Measurements from ENCODE around the gene IP6K3.

The IP6K3 gene

DNA sequence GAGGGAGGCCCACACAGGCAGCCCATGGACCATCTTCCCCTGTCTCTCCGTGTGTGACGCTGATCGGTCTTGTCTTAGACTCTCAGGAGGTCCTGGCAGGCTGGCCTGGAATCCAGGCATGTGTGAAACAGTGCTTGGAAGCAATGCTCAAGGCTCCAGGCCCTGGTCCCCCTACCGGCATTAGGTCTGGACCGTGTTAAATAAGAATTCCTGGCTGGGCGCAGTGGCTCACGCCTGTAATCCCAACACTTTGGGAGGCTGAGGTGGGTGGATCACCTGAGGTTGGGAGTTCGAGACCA, 13.0 kb downstream of the IP6K3 start:
- Histone ChIP-seq H3K36me3 (ENCODE audit: control insufficient read depth in 5 of 5, insufficient read depth in 5 of 5, low read length in 5 of 5) (no peaks in the 10 kb centered on the region), H3K4me1 (ENCODE audit: control insufficient read depth in 5 of 5, insufficient read depth in 5 of 5, low read length in 5 of 5) (peaks cover 0 to 2% (median 0%) of the 10 kb centered on the region in 5 donors), H3K9me3 (ENCODE audit: control insufficient read depth in 5 of 5, low read length in 5 of 5) (no peaks in the 10 kb centered on the region), H3K9ac (ENCODE audit: low read length in 5 of 5) (no peak overlapping the region), H3K27ac (ENCODE audit: low read depth, low read length) (no peak overlapping the region), H3K4me3 (ENCODE audit: low read depth in 1 of 5, low read length in 5 of 5) (no peak overlapping the region), H3K27me3 (ENCODE audit: control insufficient read depth in 5 of 5, insufficient read depth in 4 of 5, low read length in 5 of 5) (peaks cover 0 to 9% (median 3%) of the 10 kb centered on the region in 5 donors)

- Histone ChIP-seq H3K4me3 (ENCODE audit: low read depth in 1 of 5, low read length in 5 of 5) (no peak overlapping the region), H3K27ac (ENCODE audit: low read depth, low read length) (no peak overlapping the region), H3K9ac (ENCODE audit: low read length in 5 of 5) (no peak overlapping the region), H3K36me3 (ENCODE audit: control insufficient read depth in 5 of 5, insufficient read depth in 5 of 5, low read length in 5 of 5) (no peaks in the 10 kb centered on the region), H3K9me3 (ENCODE audit: control insufficient read depth in 5 of 5, low read length in 5 of 5) (no peaks in the 10 kb centered on the region), H3K27me3 (ENCODE audit: control insufficient read depth in 5 of 5, insufficient read depth in 4 of 5, low read length in 5 of 5) (peaks cover 0 to 9% (median 3%) of the 10 kb centered on the region in 5 donors), H3K4me1 (ENCODE audit: control insufficient read depth in 5 of 5, insufficient read depth in 5 of 5, low read length in 5 of 5) (peaks cover 0 to 6% (median 2%) of the 10 kb centered on the region in 5 donors)
Measured at GRCh38 chr6:33732817-33733708, 13.6 kb downstream of the IP6K3 start.

DNA sequence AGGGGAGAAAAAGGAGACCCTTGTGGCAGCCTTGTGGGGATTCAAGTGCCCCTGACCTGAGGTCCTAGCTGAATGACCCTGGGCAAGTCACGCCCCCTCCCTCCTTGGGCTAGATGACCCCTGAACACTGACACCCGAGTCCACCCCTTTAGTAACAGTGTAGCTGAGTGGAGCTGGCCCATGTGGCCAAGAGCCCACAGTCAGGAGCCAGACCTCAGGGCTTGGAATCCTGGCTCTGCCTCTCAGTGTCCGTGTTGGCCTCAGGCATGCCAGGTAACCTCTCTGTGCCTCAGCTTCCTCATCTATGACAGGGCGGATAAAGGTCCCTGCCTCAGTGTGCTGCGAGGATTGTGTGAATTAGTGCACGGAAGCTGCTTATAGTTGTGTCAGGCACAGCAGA, 14.3 kb downstream of the IP6K3 start:
- peaks cover 0 to 9% (median 3%) of the 10 kb centered on the region in 5 donors for H3K27me3 ChIP-seq (ENCODE audit: control insufficient read depth in 5 of 5, insufficient read depth in 4 of 5, low read length in 5 of 5)
- H3K36me3 ChIP-seq (ENCODE audit: control insufficient read depth in 5 of 5, insufficient read depth in 5 of 5, low read length in 5 of 5): no peaks in the 10 kb centered on the region
- no peaks in the 10 kb centered on the region for H3K9me3 ChIP-seq (ENCODE audit: control insufficient read depth in 5 of 5, low read length in 5 of 5)
- H3K9ac ChIP-seq (ENCODE audit: low read length in 5 of 5): no peak overlapping the region
- no peak overlapping the region for H3K27ac ChIP-seq (ENCODE audit: low read depth, low read length)
- H3K4me3 ChIP-seq (ENCODE audit: low read depth in 1 of 5, low read length in 5 of 5): no peak overlapping the region
- H3K4me1 ChIP-seq (ENCODE audit: control insufficient read depth in 5 of 5, insufficient read depth in 5 of 5, low read length in 5 of 5): peaks cover 0 to 12% (median 2%) of the 10 kb centered on the region in 5 donors

GRCh38 chr6:33731751-33732282, 14.9 kb downstream of the IP6K3 start:
- H3K27me3 ChIP-seq (ENCODE audit: control insufficient read depth in 5 of 5, insufficient read depth in 4 of 5, low read length in 5 of 5): peaks cover 0 to 9% (median 3%) of the 10 kb centered on the region in 5 donors
- no peak overlapping the region for H3K27ac ChIP-seq (ENCODE audit: low read depth, low read length)
- H3K9me3 ChIP-seq (ENCODE audit: control insufficient read depth in 5 of 5, low read length in 5 of 5): no peaks in the 10 kb centered on the region
- H3K36me3 ChIP-seq (ENCODE audit: control insufficient read depth in 5 of 5, insufficient read depth in 5 of 5, low read length in 5 of 5): no peaks in the 10 kb centered on the region
- H3K9ac ChIP-seq (ENCODE audit: low read length in 5 of 5): no peak overlapping the region
- H3K4me1 ChIP-seq (ENCODE audit: control insufficient read depth in 5 of 5, insufficient read depth in 5 of 5, low read length in 5 of 5): peaks cover 0 to 16% (median 0%) of the 10 kb centered on the region in 5 donors
- H3K4me3 ChIP-seq (ENCODE audit: low read depth in 1 of 5, low read length in 5 of 5): no peak overlapping the region

DNA sequence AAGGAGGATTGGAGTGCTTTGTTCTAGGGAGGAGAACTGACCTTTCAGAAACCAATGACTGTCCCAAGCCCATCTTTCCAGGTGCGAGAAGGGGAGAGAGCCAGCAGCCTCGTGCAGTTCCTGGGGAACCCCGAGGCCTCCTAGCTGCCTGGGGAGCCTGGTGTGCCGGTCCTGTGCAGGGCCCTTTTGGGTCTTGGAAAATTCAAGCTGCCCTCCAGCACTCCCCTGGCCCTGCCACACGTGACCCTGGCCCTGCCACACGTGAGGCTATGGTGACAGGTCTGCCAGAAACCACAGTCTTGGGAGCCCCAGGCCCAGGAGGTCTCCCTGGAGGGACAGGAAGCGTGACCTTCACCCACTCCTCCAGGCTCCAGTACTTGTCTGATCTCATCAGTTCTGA, 15.7 kb downstream of the IP6K3 start:
- Histone ChIP-seq H3K36me3 (ENCODE audit: control insufficient read depth in 5 of 5, insufficient read depth in 5 of 5, low read length in 5 of 5) (no peaks in the 10 kb centered on the region), H3K9me3 (ENCODE audit: control insufficient read depth in 5 of 5, low read length in 5 of 5) (no peaks in the 10 kb centered on the region), H3K27ac (ENCODE audit: low read depth, low read length) (no peak overlapping the region), H3K9ac (ENCODE audit: low read length in 5 of 5) (no peak overlapping the region), H3K27me3 (ENCODE audit: control insufficient read depth in 5 of 5, insufficient read depth in 4 of 5, low read length in 5 of 5) (peaks cover 0 to 9% (median 3%) of the 10 kb centered on the region in 5 donors), H3K4me1 (ENCODE audit: control insufficient read depth in 5 of 5, insufficient read depth in 5 of 5, low read length in 5 of 5) (peaks cover 0 to 16% (median 0%) of the 10 kb centered on the region in 5 donors), H3K4me3 (ENCODE audit: low read depth in 1 of 5, low read length in 5 of 5) (no peak overlapping the region)

DNA sequence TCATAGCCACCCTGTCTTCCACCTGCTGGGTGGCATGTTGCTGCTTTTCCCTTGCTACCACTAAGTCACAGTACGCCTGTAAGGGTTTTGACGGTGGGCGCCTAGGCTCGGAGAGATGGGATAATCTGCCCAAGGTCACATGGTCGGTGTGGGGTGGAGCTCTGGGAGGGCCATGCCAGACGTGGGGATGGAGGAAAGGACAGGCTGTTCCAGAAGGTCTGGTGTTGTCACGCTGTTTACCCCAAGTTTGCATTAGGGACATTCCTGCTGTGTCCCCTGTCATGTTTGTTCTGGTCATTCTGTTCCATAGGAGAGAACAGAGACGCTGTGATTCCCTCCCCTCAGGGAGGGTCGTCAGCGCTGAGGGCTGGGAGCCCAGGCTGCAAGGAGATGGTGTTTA, 16.1 kb downstream of the IP6K3 start:
- H3K9ac ChIP-seq (ENCODE audit: low read length in 5 of 5): no peak overlapping the region
- H3K27me3 ChIP-seq (ENCODE audit: control insufficient read depth in 5 of 5, insufficient read depth in 4 of 5, low read length in 5 of 5): peaks cover 0 to 9% (median 3%) of the 10 kb centered on the region in 5 donors
- no peaks in the 10 kb centered on the region for H3K36me3 ChIP-seq (ENCODE audit: control insufficient read depth in 5 of 5, insufficient read depth in 5 of 5, low read length in 5 of 5)
- no peak overlapping the region for H3K27ac ChIP-seq (ENCODE audit: low read depth, low read length)
- peaks cover 0 to 16% (median 0%) of the 10 kb centered on the region in 5 donors for H3K4me1 ChIP-seq (ENCODE audit: control insufficient read depth in 5 of 5, insufficient read depth in 5 of 5, low read length in 5 of 5)
- no peak overlapping the region for H3K4me3 ChIP-seq (ENCODE audit: low read depth in 1 of 5, low read length in 5 of 5)
- H3K9me3 ChIP-seq (ENCODE audit: control insufficient read depth in 5 of 5, low read length in 5 of 5): no peaks in the 10 kb centered on the region

- H3K27me3 ChIP-seq (ENCODE audit: control insufficient read depth in 5 of 5, insufficient read depth in 4 of 5, low read length in 5 of 5): peaks cover 0 to 11% (median 3%) of the 10 kb centered on the region in 5 donors
- H3K4me3 ChIP-seq (ENCODE audit: low read depth in 1 of 5, low read length in 5 of 5): no peak overlapping the region
- H3K9me3 ChIP-seq (ENCODE audit: control insufficient read depth in 5 of 5, low read length in 5 of 5): no peaks in the 10 kb centered on the region
- H3K4me1 ChIP-seq (ENCODE audit: control insufficient read depth in 5 of 5, insufficient read depth in 5 of 5, low read length in 5 of 5): peaks cover 0 to 16% (median 0%) of the 10 kb centered on the region in 5 donors
- H3K36me3 ChIP-seq (ENCODE audit: control insufficient read depth in 5 of 5, insufficient read depth in 5 of 5, low read length in 5 of 5): no peaks in the 10 kb centered on the region
- H3K27ac ChIP-seq (ENCODE audit: low read depth, low read length): no peak overlapping the region
- no peak overlapping the region for H3K9ac ChIP-seq (ENCODE audit: low read length in 5 of 5)
Measured at GRCh38 chr6:33729059-33729458, 17.6 kb downstream of the IP6K3 start.

GRCh38 chr6:33728438-33728837, 18.3 kb downstream of the IP6K3 start:
- no peaks in the 10 kb centered on the region for H3K9me3 ChIP-seq (ENCODE audit: control insufficient read depth in 5 of 5, low read length in 5 of 5)
- no peak overlapping the region for H3K27ac ChIP-seq (ENCODE audit: low read depth, low read length)
- no peaks in the 10 kb centered on the region for H3K36me3 ChIP-seq (ENCODE audit: control insufficient read depth in 5 of 5, insufficient read depth in 5 of 5, low read length in 5 of 5)
- no peak overlapping the region for H3K9ac ChIP-seq (ENCODE audit: low read length in 5 of 5)
- H3K27me3 ChIP-seq (ENCODE audit: control insufficient read depth in 5 of 5, insufficient read depth in 4 of 5, low read length in 5 of 5): peaks cover 5 to 16% (median 7%) of the 10 kb centered on the region in 5 donors
- H3K4me3 ChIP-seq (ENCODE audit: low read depth in 1 of 5, low read length in 5 of 5): no peak overlapping the region
- peaks cover 0 to 16% (median 0%) of the 10 kb centered on the region in 5 donors for H3K4me1 ChIP-seq (ENCODE audit: control insufficient read depth in 5 of 5, insufficient read depth in 5 of 5, low read length in 5 of 5)

DNA sequence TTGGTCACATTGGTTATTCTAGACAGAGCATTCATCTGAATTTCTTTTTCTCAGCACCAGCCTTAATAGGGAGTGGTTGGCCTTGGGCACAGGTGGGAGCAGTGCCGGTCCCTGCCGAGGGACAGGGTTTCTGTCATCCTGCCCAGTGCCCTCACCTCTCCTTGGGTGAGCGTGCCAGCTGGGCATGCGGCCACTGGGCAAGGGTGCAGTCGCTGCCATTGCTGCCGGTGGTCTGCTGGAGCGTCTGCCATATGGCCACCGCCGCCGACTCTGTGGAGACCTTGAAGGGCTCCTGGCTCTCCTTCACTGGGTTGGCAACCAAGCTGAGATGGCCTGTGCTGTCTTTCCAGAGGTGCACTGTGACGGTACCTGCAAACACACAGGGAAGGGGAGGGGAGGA, 18.8 kb downstream of the IP6K3 start:
- H3K27ac ChIP-seq (ENCODE audit: low read depth, low read length): no peak overlapping the region
- H3K9ac ChIP-seq (ENCODE audit: low read length in 5 of 5): no peak overlapping the region

DNA sequence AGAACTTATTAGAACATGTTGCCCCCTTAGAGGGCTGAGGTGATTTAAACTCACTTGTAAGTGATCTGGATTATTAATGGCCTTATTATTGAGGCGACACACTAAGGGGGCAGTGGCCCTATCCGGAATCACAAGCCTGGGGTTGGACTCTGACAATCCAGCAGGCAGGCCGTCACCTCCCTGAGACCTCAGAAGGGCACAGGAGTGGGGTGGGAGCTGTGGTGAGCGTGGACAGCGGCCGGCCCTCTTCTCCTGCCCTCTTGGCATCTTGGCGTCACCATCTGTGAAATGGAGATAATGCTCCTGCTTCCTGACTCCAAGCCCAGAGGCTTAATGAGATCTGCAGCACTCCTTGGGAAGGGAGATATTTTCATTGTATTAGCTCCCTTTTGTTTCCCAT, 19.6 kb downstream of the IP6K3 start:
- Histone ChIP-seq H3K4me3 (ENCODE audit: low read depth in 1 of 5, low read length in 5 of 5) (no peak overlapping the region), H3K9ac (ENCODE audit: low read length in 5 of 5) (no peak overlapping the region), H3K27me3 (ENCODE audit: control insufficient read depth in 5 of 5, insufficient read depth in 4 of 5, low read length in 5 of 5) (peaks cover 3 to 15% (median 8%) of the 10 kb centered on the region in 5 donors), H3K4me1 (ENCODE audit: control insufficient read depth in 5 of 5, insufficient read depth in 5 of 5, low read length in 5 of 5) (peaks cover 0 to 16% (median 0%) of the 10 kb centered on the region in 5 donors), H3K9me3 (ENCODE audit: control insufficient read depth in 5 of 5, low read length in 5 of 5) (no peaks in the 10 kb centered on the region), H3K27ac (ENCODE audit: low read depth, low read length) (no peak overlapping the region), H3K36me3 (ENCODE audit: control insufficient read depth in 5 of 5, insufficient read depth in 5 of 5, low read length in 5 of 5) (no peaks in the 10 kb centered on the region)

More for the DNA sequence above, 18.8 kb downstream of the IP6K3 start:
- Histone ChIP-seq H3K36me3 (ENCODE audit: control insufficient read depth in 5 of 5, insufficient read depth in 5 of 5, low read length in 5 of 5) (no peaks in the 10 kb centered on the region), H3K27me3 (ENCODE audit: control insufficient read depth in 5 of 5, insufficient read depth in 4 of 5, low read length in 5 of 5) (peaks cover 5 to 16% (median 6%) of the 10 kb centered on the region in 5 donors), H3K4me1 (ENCODE audit: control insufficient read depth in 5 of 5, insufficient read depth in 5 of 5, low read length in 5 of 5) (peaks cover 0 to 16% (median 0%) of the 10 kb centered on the region in 5 donors), H3K9me3 (ENCODE audit: control insufficient read depth in 5 of 5, low read length in 5 of 5) (no peaks in the 10 kb centered on the region), H3K4me3 (ENCODE audit: low read depth in 1 of 5, low read length in 5 of 5) (no peak overlapping the region)

Data from subcutaneous abdominal adipose tissue (tissue), 5 donors.